ENCODE data around the gene CAMK1D. TPM values are rescaled to one million over a fixed set of nuclear protein-coding genes. Genes with fewer than 3 reads are reported as not detected.

The CAMK1D gene
- total and polyA plus RNA-seq, 2 experiments from 2014 or later: 3.5 to 6.0 TPM

DNA sequence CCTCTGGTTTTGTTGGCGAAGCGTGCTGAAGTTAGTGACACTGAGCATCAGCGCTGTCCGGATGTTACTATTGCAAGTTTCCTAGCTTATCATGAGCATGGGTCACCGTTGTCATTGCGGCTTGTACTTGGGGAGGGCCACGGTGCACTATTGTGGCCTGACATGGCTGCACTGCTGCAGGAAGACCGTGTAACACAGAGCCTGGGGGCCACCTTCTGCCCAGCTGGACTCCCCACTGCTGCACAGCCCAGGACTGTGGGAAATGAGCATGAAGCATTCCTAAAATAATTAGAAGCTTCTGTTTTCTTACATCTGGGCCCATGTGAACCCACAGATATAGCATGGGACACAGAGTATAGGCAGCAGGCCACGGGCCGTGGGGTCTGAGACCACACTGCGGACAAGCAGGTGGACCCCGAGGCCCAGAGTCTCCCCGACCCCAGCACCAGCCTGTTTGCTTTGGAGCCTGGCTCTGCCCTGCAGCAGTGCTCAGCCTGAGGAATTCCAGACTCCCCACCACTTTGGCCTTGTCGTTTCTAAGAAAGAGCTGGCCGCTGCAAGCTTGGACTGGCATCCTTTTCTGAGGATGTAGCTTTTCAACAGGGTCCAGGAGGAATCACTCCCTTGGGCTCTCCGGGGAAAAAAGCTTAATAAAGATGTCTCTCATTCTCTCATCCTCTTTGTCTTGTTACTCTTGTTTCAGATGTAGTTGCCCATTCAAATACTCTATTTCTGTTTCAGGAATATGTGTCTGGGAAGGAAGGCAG, 473.0 kb downstream of the CAMK1D start:
- Histone ChIP-seq H3K79me2 (no peaks in the 10 kb centered on the region), H3K4me2 (no peak overlapping the region), H3K9me2 (replicated peaks; ENCODE audit: insufficient read depth) (no peaks in the 10 kb centered on the region), H2AFZ (no peak overlapping the region), H3K9me3 (ENCODE audit: low read depth) (no peaks in the 10 kb centered on the region), H3K27ac (no peak overlapping the region), H3K36me3 (replicated peaks; ENCODE audit: insufficient read depth, low read depth) (no peaks in the 10 kb centered on the region), H4K20me1 (ENCODE audit: insufficient read depth, poor library complexity, severe bottlenecking) (no peaks in the 10 kb centered on the region), H3K27me3 (no peaks in the 10 kb centered on the region), H3K4me3 (no peak overlapping the region), H3K4me1 (ENCODE audit: insufficient read depth) (peaks cover 5% of the 10 kb centered on the region)
- no peak for DNase-seq (ENCODE audit: low spot score)
- 79% methylated on average over 16 of the region's 16 CpGs for WGBS (ENCODE audit: low lambda C conversion rate, missing lambda C conversion rate)
- no peak for TF ChIP-seq EZH2phosphoT487 (IDR thresholded peaks at IDR 0.05; ENCODE audit: low read depth, severe bottlenecking, unreplicated experiment)
- TF ChIP-seq, protein P1, sequence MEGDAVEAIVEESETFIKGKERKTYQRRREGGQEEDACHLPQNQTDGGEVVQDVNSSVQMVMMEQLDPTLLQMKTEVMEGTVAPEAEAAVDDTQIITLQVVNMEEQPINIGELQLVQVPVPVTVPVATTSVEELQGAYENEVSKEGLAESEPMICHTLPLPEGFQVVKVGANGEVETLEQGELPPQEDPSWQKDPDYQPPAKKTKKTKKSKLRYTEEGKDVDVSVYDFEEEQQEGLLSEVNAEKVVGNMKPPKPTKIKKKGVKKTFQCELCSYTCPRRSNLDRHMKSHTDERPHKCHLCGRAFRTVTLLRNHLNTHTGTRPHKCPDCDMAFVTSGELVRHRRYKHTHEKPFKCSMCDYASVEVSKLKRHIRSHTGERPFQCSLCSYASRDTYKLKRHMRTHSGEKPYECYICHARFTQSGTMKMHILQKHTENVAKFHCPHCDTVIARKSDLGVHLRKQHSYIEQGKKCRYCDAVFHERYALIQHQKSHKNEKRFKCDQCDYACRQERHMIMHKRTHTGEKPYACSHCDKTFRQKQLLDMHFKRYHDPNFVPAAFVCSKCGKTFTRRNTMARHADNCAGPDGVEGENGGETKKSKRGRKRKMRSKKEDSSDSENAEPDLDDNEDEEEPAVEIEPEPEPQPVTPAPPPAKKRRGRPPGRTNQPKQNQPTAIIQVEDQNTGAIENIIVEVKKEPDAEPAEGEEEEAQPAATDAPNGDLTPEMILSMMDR (IDR thresholded peaks at IDR 0.05; ENCODE audit: poor library complexity): no peak
- no peak for TF ChIP-seq EZH2 (IDR thresholded peaks at IDR 0.05; ENCODE audit: borderline replicate concordance)

DNA sequence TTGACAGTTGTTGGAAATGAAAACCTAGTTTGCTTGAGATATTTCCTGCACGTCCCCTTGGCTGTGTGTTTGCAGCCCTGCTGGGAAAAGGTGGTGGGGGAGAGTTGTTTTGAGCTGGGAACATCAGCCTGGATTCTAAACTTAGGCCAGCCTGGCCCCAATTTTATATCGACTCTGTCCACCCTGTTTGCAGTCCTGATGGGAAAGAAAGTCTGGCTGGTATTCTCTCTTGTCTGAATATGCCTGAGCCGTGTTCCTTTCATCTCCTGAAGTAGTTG, 473.5 kb downstream of the CAMK1D start:
- Histone ChIP-seq H3K4me1 (ENCODE audit: insufficient read depth) (peaks cover 5% of the 10 kb centered on the region), H2AFZ (no peak overlapping the region), H3K27ac (no peak overlapping the region), H4K20me1 (ENCODE audit: insufficient read depth, poor library complexity, severe bottlenecking) (no peaks in the 10 kb centered on the region), H3K4me3 (no peak overlapping the region), H3K79me2 (no peaks in the 10 kb centered on the region), H3K9me2 (replicated peaks; ENCODE audit: insufficient read depth) (no peaks in the 10 kb centered on the region), H3K36me3 (replicated peaks; ENCODE audit: insufficient read depth, low read depth) (no peaks in the 10 kb centered on the region), H3K27me3 (no peaks in the 10 kb centered on the region), H3K4me2 (no peak overlapping the region), H3K9me3 (ENCODE audit: low read depth) (no peaks in the 10 kb centered on the region)
- TF ChIP-seq, protein P1 (IDR thresholded peaks at IDR 0.05; ENCODE audit: poor library complexity): no peak
- no peak for TF ChIP-seq EZH2 (IDR thresholded peaks at IDR 0.05; ENCODE audit: borderline replicate concordance)
- TF ChIP-seq EZH2phosphoT487 (IDR thresholded peaks at IDR 0.05; ENCODE audit: low read depth, severe bottlenecking, unreplicated experiment): no peak
- 71% methylated on average over 3 of the region's 3 CpGs for WGBS (ENCODE audit: low lambda C conversion rate, missing lambda C conversion rate)
- DNase-seq (ENCODE audit: low spot score): no peak

DNA sequence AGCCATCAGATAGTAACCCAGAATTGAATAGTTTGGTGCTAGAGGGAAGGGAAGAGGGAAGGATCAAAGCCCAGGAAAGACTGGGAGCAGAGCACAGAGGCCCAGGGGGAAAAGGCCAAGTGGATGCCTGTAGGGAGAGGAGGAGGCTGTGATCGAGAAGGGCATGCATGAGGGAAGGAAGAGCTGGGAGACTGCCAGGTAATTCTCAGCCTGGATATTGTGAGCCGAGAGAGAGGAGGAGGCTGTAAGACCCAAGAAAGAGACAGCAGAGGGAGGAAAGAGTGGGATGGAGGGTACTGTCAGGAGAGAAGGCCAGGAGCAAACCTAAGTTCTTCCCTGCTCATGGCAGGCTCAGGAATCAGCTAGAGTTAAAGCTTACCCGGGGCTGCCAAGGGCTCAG, 474.0 kb downstream of the CAMK1D start:
- no peak overlapping the region for H2AFZ ChIP-seq
- no peak for TF ChIP-seq EZH2 (IDR thresholded peaks at IDR 0.05; ENCODE audit: borderline replicate concordance)
- TF ChIP-seq, protein P1 (IDR thresholded peaks at IDR 0.05; ENCODE audit: poor library complexity): no peak
- H3K36me3 ChIP-seq (replicated peaks; ENCODE audit: insufficient read depth, low read depth): no peaks in the 10 kb centered on the region
- DNase-seq (ENCODE audit: low spot score): no peak
- H3K79me2 ChIP-seq: no peaks in the 10 kb centered on the region
- peaks cover 5% of the 10 kb centered on the region for H3K4me1 ChIP-seq (ENCODE audit: insufficient read depth)
- no peak overlapping the region for H3K27ac ChIP-seq
- no peaks in the 10 kb centered on the region for H3K9me3 ChIP-seq (ENCODE audit: low read depth)
- no peak overlapping the region for H3K4me3 ChIP-seq
- no peaks in the 10 kb centered on the region for H4K20me1 ChIP-seq (ENCODE audit: insufficient read depth, poor library complexity, severe bottlenecking)
- WGBS (ENCODE audit: low lambda C conversion rate, missing lambda C conversion rate): 75% methylated on average over 3 of the region's 3 CpGs
- H3K27me3 ChIP-seq: no peaks in the 10 kb centered on the region
- H3K4me2 ChIP-seq: no peak overlapping the region
- H3K9me2 ChIP-seq (replicated peaks; ENCODE audit: insufficient read depth): no peaks in the 10 kb centered on the region

Measured in hepatocyte (in vitro differentiated cells).